ENCODE results near the gene ITPRIPL2.

The ITPRIPL2 gene

DNA sequence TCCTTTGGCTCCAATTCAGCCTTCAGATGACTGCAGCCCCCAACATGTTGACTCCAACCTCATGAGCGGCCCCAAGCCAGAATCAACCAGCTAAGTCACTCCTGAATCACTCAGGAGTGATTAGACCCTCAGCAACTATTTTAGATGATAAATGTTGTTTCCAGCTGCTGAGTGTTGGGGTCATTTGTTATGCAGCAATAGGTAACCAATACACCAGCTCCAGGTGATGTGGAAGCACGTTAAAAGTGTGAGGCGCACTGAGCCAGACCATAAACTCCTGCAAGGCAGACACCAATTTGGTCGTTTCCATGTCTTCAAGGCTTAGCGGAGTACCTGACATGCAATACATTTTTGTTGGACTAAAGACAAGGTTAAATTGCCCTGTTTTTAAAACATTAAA lies 28.9 kb upstream of the ITPRIPL2 start:
- H4K20me1 ChIP-seq (ENCODE audit: insufficient read depth, low read length), result no peaks in the 10 kb centered on the region
- H3K79me2 ChIP-seq (ENCODE audit: low read length), result no peaks in the 10 kb centered on the region
- 0 out of 2 replicates have a peak, but pooled peaks cover 4% of the 10 kb centered on the region for H3K27me3 ChIP-seq (ENCODE audit: low read depth, low read length)
- no peak overlapping the region for H3K9ac ChIP-seq (ENCODE audit: low read length)
- no peak overlapping the region for H3K27ac ChIP-seq (ENCODE audit: low read length)
- H3K9me3 ChIP-seq (ENCODE audit: insufficient read depth, low read length), result no peaks in the 10 kb centered on the region
- no peak overlapping the region for H2AFZ ChIP-seq (ENCODE audit: low read depth, low read length)
- TF ChIP-seq, protein P1, sequence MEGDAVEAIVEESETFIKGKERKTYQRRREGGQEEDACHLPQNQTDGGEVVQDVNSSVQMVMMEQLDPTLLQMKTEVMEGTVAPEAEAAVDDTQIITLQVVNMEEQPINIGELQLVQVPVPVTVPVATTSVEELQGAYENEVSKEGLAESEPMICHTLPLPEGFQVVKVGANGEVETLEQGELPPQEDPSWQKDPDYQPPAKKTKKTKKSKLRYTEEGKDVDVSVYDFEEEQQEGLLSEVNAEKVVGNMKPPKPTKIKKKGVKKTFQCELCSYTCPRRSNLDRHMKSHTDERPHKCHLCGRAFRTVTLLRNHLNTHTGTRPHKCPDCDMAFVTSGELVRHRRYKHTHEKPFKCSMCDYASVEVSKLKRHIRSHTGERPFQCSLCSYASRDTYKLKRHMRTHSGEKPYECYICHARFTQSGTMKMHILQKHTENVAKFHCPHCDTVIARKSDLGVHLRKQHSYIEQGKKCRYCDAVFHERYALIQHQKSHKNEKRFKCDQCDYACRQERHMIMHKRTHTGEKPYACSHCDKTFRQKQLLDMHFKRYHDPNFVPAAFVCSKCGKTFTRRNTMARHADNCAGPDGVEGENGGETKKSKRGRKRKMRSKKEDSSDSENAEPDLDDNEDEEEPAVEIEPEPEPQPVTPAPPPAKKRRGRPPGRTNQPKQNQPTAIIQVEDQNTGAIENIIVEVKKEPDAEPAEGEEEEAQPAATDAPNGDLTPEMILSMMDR (IDR thresholded peaks at IDR 0.05; ENCODE audit: low read depth, low read length), result no peak
- TF ChIP-seq EZH2phosphoT487 (IDR thresholded peaks at IDR 0.05; ENCODE audit: low read depth), result no peak
- no peak overlapping the region for H3K4me3 ChIP-seq (ENCODE audit: low read length)
- H3K4me1 ChIP-seq (ENCODE audit: low read length), result peaks cover 10% of the 10 kb centered on the region
- peaks cover 10% of the 10 kb centered on the region for H3K36me3 ChIP-seq (replicated peaks; ENCODE audit: low read depth, low read length)
- H3K4me2 ChIP-seq (ENCODE audit: low read length), result no peak overlapping the region

- H4K20me1 ChIP-seq (ENCODE audit: insufficient read depth, low read length), result no peaks in the 10 kb centered on the region
- H3K4me1 ChIP-seq (ENCODE audit: low read length), result peaks cover 10% of the 10 kb centered on the region
- no peak for TF ChIP-seq EZH2phosphoT487 (IDR thresholded peaks at IDR 0.05; ENCODE audit: low read depth)
- TF ChIP-seq, protein P1 (IDR thresholded peaks at IDR 0.05; ENCODE audit: low read depth, low read length), result no peak
- H3K4me3 ChIP-seq (ENCODE audit: low read length), result no peak overlapping the region
- H3K27ac ChIP-seq (ENCODE audit: low read length), result no peak overlapping the region
- H3K27me3 ChIP-seq (ENCODE audit: low read depth, low read length), result 0 out of 2 replicates have a peak, but pooled peaks cover 4% of the 10 kb centered on the region
- peaks cover 10% of the 10 kb centered on the region for H3K36me3 ChIP-seq (replicated peaks; ENCODE audit: low read depth, low read length)
- H2AFZ ChIP-seq (ENCODE audit: low read depth, low read length), result no peak overlapping the region
- no peak overlapping the region for H3K9ac ChIP-seq (ENCODE audit: low read length)
- H3K79me2 ChIP-seq (ENCODE audit: low read length), result no peaks in the 10 kb centered on the region
- no peak overlapping the region for H3K4me2 ChIP-seq (ENCODE audit: low read length)
- 0 out of 2 replicates have a peak, but pooled peaks cover 4% of the 10 kb centered on the region for H3K9me3 ChIP-seq (ENCODE audit: insufficient read depth, low read length)
Observed at GRCh38 chr16:19085679-19086200, 28.0 kb upstream of the ITPRIPL2 start.

DNA sequence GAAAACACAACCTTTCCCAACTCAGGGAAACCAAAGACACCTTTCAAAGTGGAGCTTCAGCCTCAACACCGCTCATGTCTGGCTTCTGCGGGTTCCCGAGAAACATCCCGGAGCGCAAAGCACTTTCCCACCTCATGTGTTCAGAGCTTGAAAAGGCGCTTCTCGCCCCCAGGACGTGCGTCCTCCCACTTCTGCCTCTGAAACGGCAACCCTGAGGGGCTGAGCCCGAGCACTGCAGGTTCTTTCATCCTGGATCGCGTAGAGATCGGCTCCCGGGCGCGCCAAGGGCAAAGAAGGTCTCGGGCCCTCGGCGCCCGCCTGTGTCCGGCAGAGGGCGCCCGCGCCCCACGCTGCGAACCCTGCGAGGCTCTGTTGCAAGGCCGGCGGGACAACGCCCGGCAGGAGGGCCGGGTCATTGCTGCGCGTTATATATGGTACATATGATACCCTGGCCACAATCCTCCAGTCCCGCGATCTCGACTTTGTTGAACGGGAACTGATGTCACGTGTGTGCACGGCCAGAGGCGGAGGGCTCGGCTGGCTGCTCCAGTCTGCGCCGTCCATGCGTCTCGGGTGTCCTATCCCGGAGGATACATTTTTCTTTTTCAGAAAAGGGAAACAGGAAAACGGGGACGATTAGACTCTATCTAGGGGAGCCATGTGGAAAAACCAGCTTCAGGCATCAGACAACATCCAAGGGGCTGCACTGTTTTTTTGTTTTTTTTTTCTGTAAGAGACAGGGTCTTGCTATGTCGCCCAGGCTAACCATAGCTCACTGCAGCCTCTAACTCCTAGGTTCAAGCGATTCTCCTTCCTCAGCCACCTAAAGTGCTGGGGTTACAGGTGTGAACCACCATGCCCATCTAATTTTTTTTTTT lies 27.2 kb upstream of the ITPRIPL2 start:
- Histone ChIP-seq H3K27me3 (ENCODE audit: low read depth, low read length) (0 out of 2 replicates have a peak, but pooled peaks cover 4% of the 10 kb centered on the region), H3K9me3 (ENCODE audit: insufficient read depth, low read length) (0 out of 2 replicates have a peak, but pooled peaks cover 8% of the 10 kb centered on the region), H4K20me1 (ENCODE audit: insufficient read depth, low read length) (no peaks in the 10 kb centered on the region), H3K9ac (ENCODE audit: low read length) (peak overlapping the region; percentile 53; the same call in 1 of the 2 replicates), H3K79me2 (ENCODE audit: low read length) (no peaks in the 10 kb centered on the region), H3K4me3 (ENCODE audit: low read length) (peak overlapping the region; percentile 77), H3K4me2 (ENCODE audit: low read length) (peak overlapping the region; percentile 84), H3K27ac (ENCODE audit: low read length) (no peak overlapping the region), H3K36me3 (replicated peaks; ENCODE audit: low read depth, low read length) (peaks cover 6% of the 10 kb centered on the region), H3K4me1 (ENCODE audit: low read length) (peaks cover 10% of the 10 kb centered on the region), H2AFZ (ENCODE audit: low read depth, low read length) (peak overlapping the region; percentile 73)
- TF ChIP-seq EZH2phosphoT487 (IDR thresholded peaks at IDR 0.05; ENCODE audit: low read depth), result no peak
- TF ChIP-seq, protein P1 (IDR thresholded peaks at IDR 0.05; ENCODE audit: low read depth, low read length), result peak; percentile 92

DNA sequence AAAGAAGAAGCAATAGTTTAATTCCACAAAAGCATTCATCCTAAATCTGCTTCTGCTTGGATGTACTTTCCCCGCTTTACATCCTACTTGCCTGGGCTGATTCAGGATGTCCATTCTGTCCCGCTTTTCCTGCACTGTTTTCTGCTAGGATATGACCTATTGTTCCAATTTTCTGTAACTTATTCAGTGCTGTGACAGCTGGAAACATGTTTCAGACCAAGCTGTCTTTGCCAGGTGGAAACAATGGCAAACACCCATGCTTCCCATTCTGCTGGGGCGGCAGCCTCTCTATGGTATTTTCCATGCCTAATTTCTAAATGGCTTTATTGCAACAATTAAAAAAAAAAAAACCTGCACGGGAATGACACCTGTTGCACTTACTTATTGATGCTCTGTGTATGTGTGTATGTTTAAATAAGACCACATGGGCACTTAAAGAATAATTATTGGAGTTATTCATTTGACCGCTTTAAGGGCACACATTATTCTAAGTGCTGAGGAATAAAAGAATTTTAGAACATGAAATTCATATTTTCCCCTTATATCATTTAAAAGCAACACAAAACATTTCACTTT lies 25.3 kb upstream of the ITPRIPL2 start:
- H3K9ac ChIP-seq (ENCODE audit: low read length), result no peak overlapping the region
- H3K9me3 ChIP-seq (ENCODE audit: insufficient read depth, low read length), result 0 out of 2 replicates have a peak, but pooled peaks cover 8% of the 10 kb centered on the region
- TF ChIP-seq, protein P1 (IDR thresholded peaks at IDR 0.05; ENCODE audit: low read depth, low read length), result no peak
- no peak for TF ChIP-seq EZH2phosphoT487 (IDR thresholded peaks at IDR 0.05; ENCODE audit: low read depth)
- 0 out of 2 replicates have a peak, but pooled peaks cover 4% of the 10 kb centered on the region for H3K27me3 ChIP-seq (ENCODE audit: low read depth, low read length)
- H3K4me3 ChIP-seq (ENCODE audit: low read length), result no peak overlapping the region
- no peak overlapping the region for H3K4me2 ChIP-seq (ENCODE audit: low read length)
- peaks cover 10% of the 10 kb centered on the region for H3K4me1 ChIP-seq (ENCODE audit: low read length)
- H4K20me1 ChIP-seq (ENCODE audit: insufficient read depth, low read length), result no peaks in the 10 kb centered on the region
- no peaks in the 10 kb centered on the region for H3K36me3 ChIP-seq (replicated peaks; ENCODE audit: low read depth, low read length)
- H2AFZ ChIP-seq (ENCODE audit: low read depth, low read length), result no peak overlapping the region
- no peaks in the 10 kb centered on the region for H3K79me2 ChIP-seq (ENCODE audit: low read length)
- no peak overlapping the region for H3K27ac ChIP-seq (ENCODE audit: low read length)
